Activated T-helper 2 cell treated with anti-CD3 and anti-CD28 coated beads, Interferon-gamma antibody, Interleukin-2, Interleukin-4, amounts not matched to agents 10 μg/mL and 5 μg/mL and 100 μg/mL, durations not matched to agents 14 hours and 24 hours and 36 hours (primary cell): ENCODE data around the gene WDR33. TPM values are rescaled to one million over a fixed set of nuclear protein-coding genes. Genes with fewer than 3 reads are reported as not detected.
A peak's percentile ranks its signal among the peaks of the same experiment; 100 is the strongest.

Source experiments
- DNase-seq: peaks from one replicate; pipeline ENCODE4 v3.0.0; 2021; ENCODE audit warnings: low spot score
- H3K27ac Mint-ChIP-seq: one replicate; pipeline ENCODE4 v1.8.0; 2021; ENCODE audit warnings: mixed read lengths
- H3K27me3 Mint-ChIP-seq: one replicate; pipeline ENCODE4 v1.8.0; 2021; ENCODE audit warnings: low read depth, mixed read lengths
- H3K36me3 Mint-ChIP-seq: one replicate; pipeline ENCODE4 v1.8.0; 2021; ENCODE audit warnings: low read depth, mixed read lengths
- H3K4me1 Mint-ChIP-seq: one replicate; pipeline ENCODE4 v1.8.0; 2021; ENCODE audit warnings: low read depth, mixed read lengths
- H3K4me3 Mint-ChIP-seq: one replicate; pipeline ENCODE4 v1.8.0; 2021; ENCODE audit warnings: low read depth, mild to moderate bottlenecking, moderate library complexity, mixed read lengths
- H3K9me3 Mint-ChIP-seq: one replicate; pipeline ENCODE4 v1.8.0; 2021; ENCODE audit warnings: mixed read lengths
- intact Hi-C: fragments of 100-400 bp; cut with micrococcal nuclease; formaldehyde crosslinking; loops from one replicate; pipeline ENCODE4 v1.15.1; 2023
- total RNA-seq: library from RNA; stranded (reverse); gene quantifications from 2 replicates; pipeline ENCODE4 v1.2.3, GENCODE V29; 2022

The WDR33 gene
- total RNA-seq, 1 donor from 2014 or later, result 74.2 TPM

DNA sequence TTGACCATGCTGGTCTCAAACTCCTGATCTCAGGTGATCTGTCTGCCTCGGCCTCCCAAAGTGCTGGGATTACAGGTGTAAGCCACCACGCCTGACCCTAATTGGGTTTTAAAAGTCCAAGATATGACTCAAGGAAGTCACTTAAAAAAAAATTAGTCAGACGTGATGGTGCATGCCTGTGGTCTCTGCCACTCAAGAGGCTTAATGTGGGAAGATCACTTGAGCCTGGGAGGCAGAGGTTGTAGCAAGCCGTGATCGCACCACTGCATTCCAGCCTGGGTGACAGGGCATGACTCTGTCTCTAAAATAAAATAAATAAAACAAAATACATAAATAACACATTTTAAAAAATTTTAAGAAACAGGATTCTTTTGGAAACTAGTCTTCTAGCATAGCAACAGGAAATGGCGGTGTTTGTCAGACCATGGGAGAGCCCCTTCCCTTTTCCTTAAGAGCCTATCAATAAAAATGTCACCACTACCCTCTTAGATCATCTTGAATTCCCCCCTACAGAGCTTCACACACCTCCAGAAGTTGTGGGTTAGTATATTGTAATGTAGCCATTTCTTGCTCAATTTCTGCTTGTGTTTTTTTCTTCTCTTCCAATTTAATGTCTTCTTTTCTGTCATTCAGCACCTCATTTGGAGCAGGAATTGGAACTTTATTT is 89.5 kb downstream of the WDR33 start:
- Mint-ChIP-seq H3K4me3 (no peak overlapping the region), H3K27ac (peak overlapping the region; percentile 42), H3K36me3 (peaks cover 61% of the 10 kb centered on the region), H3K4me1 (peaks cover 10% of the 10 kb centered on the region), H3K27me3 (no peaks in the 10 kb centered on the region), H3K9me3 (no peaks in the 10 kb centered on the region)
- intact Hi-C loops, result no loop called here
- no peak for DNase-seq

DNA sequence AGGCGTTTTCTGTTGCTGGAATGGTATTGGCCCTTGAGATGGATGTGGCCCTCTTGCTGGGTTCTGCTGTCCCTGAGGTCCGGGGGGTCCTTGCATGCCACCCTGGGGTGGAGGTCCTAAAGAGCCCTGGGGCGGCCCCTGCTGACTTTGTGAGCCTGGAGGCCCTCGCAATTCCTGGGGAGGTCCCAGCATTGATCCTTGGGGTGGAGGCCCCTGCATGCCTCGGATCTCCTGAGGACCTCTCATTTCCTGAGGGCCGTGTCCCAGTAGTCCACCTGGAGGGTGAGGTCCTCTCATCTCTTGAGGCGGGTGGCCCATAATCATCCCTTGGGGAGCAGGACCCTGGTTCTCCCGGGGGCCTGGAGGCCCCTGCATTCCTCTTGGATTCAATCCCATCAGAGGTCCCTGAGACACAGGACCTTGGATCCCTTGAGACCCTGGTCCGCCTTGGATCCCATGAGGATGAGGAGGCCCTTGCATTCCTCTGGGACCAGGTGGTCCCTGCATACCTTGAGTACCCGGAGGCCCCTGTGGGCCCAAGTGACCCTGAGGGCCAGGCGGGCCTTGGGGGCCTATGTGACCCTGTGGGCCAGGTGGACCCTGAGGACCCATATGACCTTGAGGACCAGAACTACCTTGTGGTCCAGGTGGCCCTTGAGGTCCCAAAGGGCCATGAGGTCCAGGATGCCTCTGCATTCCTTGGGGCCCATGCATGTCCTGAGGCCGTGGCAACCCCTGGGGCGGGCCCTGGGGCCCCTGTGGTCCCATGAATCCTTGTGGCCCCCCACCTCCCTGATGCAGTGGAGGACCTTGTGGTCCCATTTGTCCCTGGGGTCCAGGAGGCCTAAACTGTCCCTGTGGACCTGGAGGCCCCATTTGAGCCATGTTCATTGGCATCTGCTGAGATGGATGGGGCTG is 91.4 kb downstream of the WDR33 start:
- DNase-seq, result no peak
- Mint-ChIP-seq H3K36me3 (peaks cover 60% of the 10 kb centered on the region), H3K27me3 (no peaks in the 10 kb centered on the region)

DNA sequence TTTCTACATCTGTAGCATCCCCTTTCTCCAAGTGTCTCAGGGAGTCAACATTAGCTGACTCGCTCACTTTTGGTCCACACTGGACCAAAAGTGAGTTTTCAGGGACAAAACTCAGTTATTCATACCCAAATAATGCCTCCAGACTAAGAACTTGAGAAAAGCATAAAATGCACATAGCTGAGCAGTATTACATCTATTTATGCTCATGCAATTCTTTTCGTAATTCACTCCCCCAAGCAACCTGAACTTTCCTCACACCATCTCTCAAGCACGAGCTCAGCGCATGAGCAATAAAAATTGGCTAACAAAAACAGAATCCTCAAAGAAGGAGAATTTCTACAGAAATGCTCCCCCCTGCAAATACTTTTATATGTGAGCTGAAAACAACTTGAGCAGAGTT is 92.7 kb downstream of the WDR33 start:
- H3K27ac Mint-ChIP-seq, result no peak overlapping the region
- peaks cover 7% of the 10 kb centered on the region for H3K4me1 Mint-ChIP-seq
- no peak overlapping the region for H3K4me3 Mint-ChIP-seq
- H3K27me3 Mint-ChIP-seq, result no peaks in the 10 kb centered on the region
- intact Hi-C loops, result no loop called here
- peaks cover 54% of the 10 kb centered on the region for H3K36me3 Mint-ChIP-seq
- H3K9me3 Mint-ChIP-seq, result no peaks in the 10 kb centered on the region
- no peak for DNase-seq

More for the DNA sequence above, 91.4 kb downstream of the WDR33 start:
- Mint-ChIP-seq H3K27ac (no peak overlapping the region), H3K9me3 (no peaks in the 10 kb centered on the region), H3K4me1 (peaks cover 7% of the 10 kb centered on the region), H3K4me3 (no peak overlapping the region)
- intact Hi-C loops, result no loop called here

DNA sequence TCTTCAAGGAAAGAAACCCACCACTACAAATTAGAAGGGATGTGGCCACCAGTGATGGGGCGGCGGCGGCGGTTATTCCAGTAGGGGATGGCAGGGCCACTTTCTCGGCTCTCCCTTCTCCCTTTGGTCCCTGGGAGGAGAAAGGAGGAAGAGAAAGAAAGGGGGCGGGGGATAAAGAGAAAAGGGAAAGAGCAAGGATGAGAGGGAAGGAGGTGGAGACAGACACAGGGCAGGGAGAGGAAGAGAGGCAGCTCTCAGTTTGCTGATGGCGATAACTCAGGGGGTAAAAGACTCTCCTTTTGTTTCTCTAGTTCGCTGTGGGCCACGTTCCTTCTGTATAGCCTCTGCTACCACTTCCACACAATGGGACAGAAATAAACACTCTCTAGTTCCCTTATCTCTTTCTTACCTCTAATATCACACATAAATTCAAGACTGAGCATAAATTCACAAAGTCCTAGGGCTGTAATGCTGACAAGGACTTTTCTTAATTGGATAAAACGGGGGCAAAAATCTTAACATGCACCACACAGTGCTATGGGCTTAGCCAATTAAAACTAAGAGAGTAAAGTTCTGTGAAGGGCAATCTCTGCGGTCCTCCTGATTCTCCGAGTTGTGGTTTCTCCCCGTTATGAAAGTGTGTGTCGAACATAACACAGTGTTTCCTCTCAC is 95.1 kb downstream of the WDR33 start:
- H3K4me1 Mint-ChIP-seq, result no peaks in the 10 kb centered on the region
- H3K9me3 Mint-ChIP-seq, result no peaks in the 10 kb centered on the region
- no peak for DNase-seq
- H3K36me3 Mint-ChIP-seq, result peaks cover 38% of the 10 kb centered on the region
- intact Hi-C loops, result no loop called here
- no peak overlapping the region for H3K4me3 Mint-ChIP-seq
- H3K27me3 Mint-ChIP-seq, result no peaks in the 10 kb centered on the region
- H3K27ac Mint-ChIP-seq, result no peak overlapping the region

DNA sequence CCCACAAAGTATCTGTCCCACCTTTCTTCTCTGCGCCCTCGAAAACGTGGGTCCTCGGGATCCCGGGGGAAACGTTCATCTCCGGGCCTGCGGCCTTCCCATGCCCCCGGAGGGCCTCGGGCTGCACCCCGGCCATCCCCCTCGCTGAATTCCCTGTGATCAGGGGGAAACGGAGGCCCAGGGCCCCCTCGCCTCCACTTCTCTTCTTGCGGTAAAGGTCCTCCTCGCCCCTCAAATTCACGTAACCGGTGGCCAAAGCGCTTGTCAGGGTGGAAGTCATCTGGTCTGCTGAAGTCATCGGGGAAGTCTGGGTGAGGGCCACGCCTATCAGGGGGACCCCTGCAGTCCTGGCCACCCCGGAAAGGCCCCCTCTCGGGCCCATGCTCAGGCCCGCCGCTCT is 97.4 kb downstream of the WDR33 start:
- Mint-ChIP-seq H3K27me3 (no peaks in the 10 kb centered on the region), H3K4me1 (no peaks in the 10 kb centered on the region), H3K36me3 (peaks cover 38% of the 10 kb centered on the region), H3K4me3 (no peak overlapping the region), H3K9me3 (no peaks in the 10 kb centered on the region), H3K27ac (no peak overlapping the region)
- no peak for DNase-seq
- intact Hi-C loops, result no loop called here

DNA sequence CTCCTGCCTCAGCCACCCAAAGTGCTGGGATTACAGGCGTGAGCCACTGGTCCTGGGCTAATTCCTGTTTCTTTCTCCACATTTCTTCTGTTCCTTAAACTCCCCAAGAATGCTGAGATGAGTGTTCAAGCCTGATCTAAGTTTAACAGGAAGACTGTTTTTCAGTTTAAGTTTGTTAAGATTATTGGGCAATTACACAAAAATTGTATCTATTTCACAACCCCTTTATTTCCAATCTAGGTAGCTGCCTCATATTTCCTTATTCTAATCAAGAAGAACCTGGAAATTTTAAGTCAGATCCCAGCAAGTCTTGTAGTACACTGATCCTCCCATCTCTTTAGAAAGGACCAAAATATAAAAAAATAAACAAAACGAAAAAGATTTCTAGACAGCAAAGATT is 98.0 kb downstream of the WDR33 start:
- no peak for DNase-seq
- Mint-ChIP-seq H3K36me3 (peaks cover 39% of the 10 kb centered on the region), H3K27me3 (no peaks in the 10 kb centered on the region), H3K9me3 (no peaks in the 10 kb centered on the region), H3K4me1 (no peaks in the 10 kb centered on the region), H3K27ac (no peak overlapping the region), H3K4me3 (no peak overlapping the region)
- intact Hi-C loops, result no loop called here

DNA sequence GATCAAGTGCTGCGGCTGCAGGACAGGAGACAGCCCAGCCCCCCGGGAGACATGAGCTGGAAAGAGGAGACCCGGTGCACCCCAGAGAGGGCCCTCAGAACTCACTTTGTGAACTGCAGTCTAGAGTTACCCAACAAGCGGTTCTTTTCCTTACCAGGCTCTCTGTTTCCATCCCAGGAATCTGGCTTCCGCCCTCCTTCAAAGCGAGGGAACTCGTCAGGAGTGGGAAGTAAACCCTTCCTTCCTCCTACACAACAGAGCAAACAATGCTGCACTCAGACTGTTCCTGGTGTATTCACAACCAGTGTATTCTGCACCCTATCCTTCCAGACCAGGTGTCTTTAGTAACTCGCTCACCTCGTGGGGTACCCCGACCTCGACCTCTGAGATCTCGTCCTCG is 101.6 kb downstream of the WDR33 start:
- intact Hi-C loops, result loop anchor here (10.0 kb wide), 1 partner anchor 385 kb away; the partner anchor contains the start of gene UGGT1
- H3K27ac Mint-ChIP-seq, result no peak overlapping the region

DNA sequence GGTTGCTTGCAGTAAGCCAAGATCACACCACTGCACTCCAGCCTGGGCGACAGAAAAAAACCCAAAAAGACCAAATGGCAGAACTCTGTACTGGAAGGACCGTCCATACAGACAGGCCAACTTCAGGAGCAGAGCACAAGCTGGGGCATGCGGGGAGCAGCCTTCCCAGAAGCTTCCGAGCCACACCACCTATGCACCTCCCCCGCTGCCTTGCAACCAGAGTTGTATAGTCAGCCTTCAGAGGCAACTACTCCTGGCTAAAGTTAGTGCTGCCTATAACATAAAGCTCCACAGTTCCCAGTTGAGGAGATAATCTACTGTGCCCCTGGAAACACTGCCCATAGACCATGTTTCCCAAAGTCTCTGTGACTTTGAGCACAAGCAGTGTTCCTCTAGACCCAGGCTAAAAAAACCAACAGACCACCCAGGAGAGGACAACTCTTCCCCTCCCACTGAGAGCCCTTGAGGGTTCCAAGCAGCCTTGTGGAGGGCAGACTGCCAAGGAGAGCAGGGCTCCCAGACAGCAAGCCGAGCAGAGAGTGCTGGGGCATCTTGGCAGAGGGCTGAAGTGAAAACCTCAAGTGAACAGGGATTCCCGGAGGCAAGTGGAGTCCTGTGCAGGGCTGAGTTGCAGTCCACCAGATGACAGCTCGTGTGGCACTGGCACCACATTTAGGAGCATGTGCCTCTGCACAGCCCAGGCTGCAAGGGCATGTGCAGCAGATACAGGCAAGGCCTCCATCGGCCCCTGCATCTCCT is 102.9 kb downstream of the WDR33 start:
- intact Hi-C loops, result loop anchor here (10.0 kb wide), 1 partner anchor 387 kb away; the partner anchor contains the start of gene UGGT1
- peaks cover 18% of the 10 kb centered on the region for H3K4me1 Mint-ChIP-seq
- DNase-seq, result no peak
- no peak overlapping the region for H3K27ac Mint-ChIP-seq
- H3K9me3 Mint-ChIP-seq, result no peaks in the 10 kb centered on the region
- H3K27me3 Mint-ChIP-seq, result no peaks in the 10 kb centered on the region
- H3K4me3 Mint-ChIP-seq, result no peak overlapping the region
- peaks cover 62% of the 10 kb centered on the region for H3K36me3 Mint-ChIP-seq

More for the DNA sequence above, 101.6 kb downstream of the WDR33 start:
- H3K9me3 Mint-ChIP-seq, result no peaks in the 10 kb centered on the region
- H3K27me3 Mint-ChIP-seq, result no peaks in the 10 kb centered on the region
- no peak overlapping the region for H3K4me3 Mint-ChIP-seq
- peaks cover 13% of the 10 kb centered on the region for H3K4me1 Mint-ChIP-seq
- no peak for DNase-seq
- peaks cover 58% of the 10 kb centered on the region for H3K36me3 Mint-ChIP-seq

DNA sequence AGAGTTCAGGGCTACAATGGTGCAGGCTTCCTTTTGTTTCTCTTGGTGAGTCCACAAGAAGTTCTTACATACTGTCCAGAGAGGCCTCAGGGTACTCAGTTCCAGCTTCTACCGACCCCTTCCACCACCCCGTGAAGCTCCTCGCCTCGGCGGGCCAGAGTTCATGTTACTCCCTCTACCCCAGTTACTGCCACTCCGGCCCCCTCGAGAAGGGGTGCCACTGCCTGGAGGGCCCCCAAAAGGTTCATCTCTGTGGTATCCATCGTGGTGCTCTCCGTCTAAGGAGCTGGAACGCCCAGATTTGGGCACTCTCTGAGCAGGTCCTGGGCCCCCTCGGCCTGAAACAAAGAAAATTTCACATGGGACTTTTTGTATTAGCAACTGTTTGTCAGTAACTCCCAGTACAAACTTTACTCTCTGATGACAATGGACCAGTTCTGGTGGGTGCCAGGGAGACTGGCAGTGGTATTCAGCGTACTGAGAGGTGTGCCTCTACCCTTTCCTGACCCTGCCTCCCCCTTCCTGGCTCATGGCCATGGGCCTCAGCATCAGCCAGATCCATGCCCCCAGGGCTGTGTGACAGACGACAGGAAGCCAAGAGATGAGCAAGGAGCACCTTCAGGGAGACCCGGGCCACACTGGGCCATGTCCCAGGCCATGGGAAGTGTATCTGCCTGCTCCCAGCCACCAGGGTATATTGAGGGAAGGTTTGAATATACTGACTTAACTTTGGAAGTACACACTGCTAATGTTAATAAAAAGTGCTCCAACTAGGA is 104.6 kb downstream of the WDR33 start:
- peaks cover 68% of the 10 kb centered on the region for H3K36me3 Mint-ChIP-seq
- H3K27me3 Mint-ChIP-seq, result no peaks in the 10 kb centered on the region
- no peak overlapping the region for H3K4me3 Mint-ChIP-seq
- DNase-seq, result no peak
- H3K27ac Mint-ChIP-seq, result no peak overlapping the region
- H3K4me1 Mint-ChIP-seq, result peaks cover 24% of the 10 kb centered on the region
- intact Hi-C loops, result loop anchor here (10.0 kb wide), 1 partner anchor 388 kb away; the partner anchor contains the start of gene UGGT1
- H3K9me3 Mint-ChIP-seq, result no peaks in the 10 kb centered on the region

DNA sequence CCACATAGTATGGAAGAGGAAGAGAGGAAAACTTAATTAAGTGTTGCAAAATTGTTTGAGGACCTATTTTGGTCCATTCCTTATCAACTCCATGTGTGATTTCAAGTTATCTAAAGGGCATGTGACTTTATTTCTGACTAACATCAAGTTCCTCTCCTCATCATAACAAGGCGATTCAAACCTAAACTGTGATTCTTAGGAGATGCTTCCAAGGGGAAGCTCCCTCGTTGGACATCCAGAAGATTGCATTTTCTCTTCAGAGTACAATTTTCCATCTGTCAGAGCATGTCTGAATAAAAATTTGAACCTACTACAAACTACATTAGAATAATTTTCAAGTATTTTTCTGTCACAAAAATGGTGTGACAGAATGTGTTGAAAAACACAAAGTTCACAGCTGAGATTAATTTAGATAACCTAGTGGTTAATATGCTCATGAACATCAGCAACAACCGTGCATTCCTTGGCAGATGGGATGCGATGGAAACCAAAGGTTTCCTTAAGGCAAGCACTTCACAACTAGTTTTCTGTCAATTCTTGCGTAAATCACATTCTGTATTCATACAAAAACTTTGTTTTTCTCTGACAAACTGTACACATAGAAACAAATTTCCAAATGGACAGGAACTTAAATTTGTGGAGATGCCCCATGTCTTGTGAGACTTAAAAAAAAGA is 105.4 kb downstream of the WDR33 start:
- intact Hi-C loops, result loop anchor here (10.0 kb wide), 1 partner anchor 389 kb away; the partner anchor contains the start of gene UGGT1
- Mint-ChIP-seq H3K36me3 (peaks cover 64% of the 10 kb centered on the region), H3K27me3 (no peaks in the 10 kb centered on the region)

DNA sequence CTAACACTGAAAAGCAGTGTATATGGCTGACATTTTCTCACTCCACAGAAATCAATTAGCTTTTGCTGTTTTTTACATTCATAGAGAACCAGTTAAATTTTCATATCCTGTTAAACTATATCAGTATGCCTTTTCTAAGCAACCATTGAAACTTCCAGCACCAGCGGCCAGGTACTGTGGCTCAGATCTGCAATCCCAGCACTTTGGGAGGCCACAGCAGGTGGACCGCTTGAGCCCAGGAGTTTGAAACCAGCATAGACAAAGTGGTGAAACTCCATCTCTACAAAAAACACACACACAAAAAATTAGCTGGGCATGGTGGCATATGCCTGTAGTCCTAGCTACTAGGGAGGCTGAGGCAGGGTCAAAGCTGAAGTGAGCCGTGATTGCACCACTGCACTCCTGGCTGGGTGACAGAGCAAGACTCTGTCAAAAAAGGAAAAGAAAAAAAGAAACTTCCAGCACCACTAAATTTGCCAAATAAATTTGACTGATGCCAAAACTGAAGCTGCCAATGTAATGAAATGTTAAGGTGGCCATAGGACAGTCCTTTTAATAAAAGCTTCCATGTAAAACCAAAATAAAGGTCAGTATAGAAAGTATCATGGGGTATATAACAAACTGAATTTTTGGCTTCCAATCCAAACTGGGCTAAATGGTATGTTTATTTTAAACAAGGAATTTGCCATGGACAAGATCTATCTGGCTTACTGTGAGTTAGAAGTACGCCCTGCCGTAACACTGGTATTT is 106.2 kb downstream of the WDR33 start:
- H3K36me3 Mint-ChIP-seq, result peaks cover 66% of the 10 kb centered on the region
- H3K4me3 Mint-ChIP-seq, result no peak overlapping the region
- H3K27me3 Mint-ChIP-seq, result no peaks in the 10 kb centered on the region
- peaks cover 31% of the 10 kb centered on the region for H3K4me1 Mint-ChIP-seq
- intact Hi-C loops, result loop anchor here (5.0 to 10.0 kb wide), 4 partner anchors 37 to 390 kb away; partner anchors contain the start of genes IWS1 and UGGT1
- H3K27ac Mint-ChIP-seq, result no peak overlapping the region
- H3K9me3 Mint-ChIP-seq, result no peaks in the 10 kb centered on the region
- DNase-seq, result no peak

More for the DNA sequence above, 105.4 kb downstream of the WDR33 start:
- H3K27ac Mint-ChIP-seq, result no peak overlapping the region
- H3K4me1 Mint-ChIP-seq, result peaks cover 26% of the 10 kb centered on the region
- DNase-seq, result no peak
- no peak overlapping the region for H3K4me3 Mint-ChIP-seq
- H3K9me3 Mint-ChIP-seq, result no peaks in the 10 kb centered on the region
